ENCODE measurements around the gene RASA4B. TPM values are rescaled to one million over a fixed set of nuclear protein-coding genes. Genes with fewer than 3 reads are reported as not detected.
A peak's percentile ranks its signal among the peaks of the same experiment; 100 is the strongest.

The RASA4B gene
- total and polyA plus RNA-seq, 2 experiments from 2014 or later: 1.0 to 1.1 TPM

GRCh38 chr7:102463841-102464576, 53.6 kb downstream of the RASA4B start:
- Histone ChIP-seq H3K36me3 (ENCODE audit: low read depth) (no peaks in the 10 kb centered on the region), H2AFZ (peak overlapping the region; percentile 100), H3K4me1 (ENCODE audit: insufficient read depth) (peaks cover 7% of the 10 kb centered on the region; the same call in 1 of the 2 replicates), H3K4me3 (peak overlapping the region; percentile 99), H4K20me1 (ENCODE audit: insufficient read depth) (no peaks in the 10 kb centered on the region), H3K27me3 (replicated peaks; ENCODE audit: insufficient read depth) (no peaks in the 10 kb centered on the region), H3K9me3 (ENCODE audit: low read depth) (no peaks in the 10 kb centered on the region), H3K4me2 (ENCODE audit: unreplicated experiment) (peak overlapping the region; percentile 90), H3K9me2 (ENCODE audit: insufficient read depth) (no peaks in the 10 kb centered on the region), H3K79me2 (ENCODE audit: insufficient read depth) (peaks cover 40% of the 10 kb centered on the region), H3F3A (ENCODE audit: insufficient read depth) (no peaks in the 10 kb centered on the region), H3K27ac (peak overlapping the region; percentile 19; the same call in 1 of the 2 replicates), H3K9ac (peak overlapping the region; percentile 95)
- in situ Hi-C loops (cut with MboI): no loop called here
- peak; percentile 64 for DNase-seq
- 12 to 14% methylated on average over 22 to 24 of the region's 24 CpGs for WGBS, 2 experiments (ENCODE audit: low coverage in 1 of 2, low lambda C conversion rate in 2 of 2, missing lambda C conversion rate in 2 of 2)
- TF ChIP-seq EZH2 (IDR thresholded peaks at IDR 0.05; ENCODE audit: insufficient read depth, poor library complexity, severe bottlenecking): no peak
- TF ChIP-seq EZH2phosphoT487 (IDR thresholded peaks at IDR 0.05; ENCODE audit: insufficient read depth, low read depth): no peak

GRCh38 chr7:102460467-102460866, 57.1 kb downstream of the RASA4B start:
- Histone ChIP-seq H3K9me3 (ENCODE audit: low read depth) (no peaks in the 10 kb centered on the region), H4K20me1 (ENCODE audit: insufficient read depth) (no peaks in the 10 kb centered on the region), H3K4me2 (ENCODE audit: unreplicated experiment) (no peak overlapping the region), H3K4me1 (ENCODE audit: insufficient read depth) (0 out of 2 replicates have a peak, but pooled peaks cover 7% of the 10 kb centered on the region), H3K79me2 (ENCODE audit: insufficient read depth) (peaks cover 34% of the 10 kb centered on the region), H3K27me3 (replicated peaks; ENCODE audit: insufficient read depth) (no peaks in the 10 kb centered on the region), H3K9ac (no peak overlapping the region), H3K36me3 (ENCODE audit: low read depth) (no peaks in the 10 kb centered on the region), H3K27ac (no peak overlapping the region), H3F3A (ENCODE audit: insufficient read depth) (no peaks in the 10 kb centered on the region), H2AFZ (no peak overlapping the region), H3K4me3 (no peak overlapping the region), H3K9me2 (ENCODE audit: insufficient read depth) (no peaks in the 10 kb centered on the region)
- DNase-seq: no peak
- in situ Hi-C loops (cut with MboI): no loop called here
- 59 to 71% methylated on average over 8 of the region's 8 CpGs for WGBS, 2 experiments (ENCODE audit: low coverage in 1 of 2, low lambda C conversion rate in 2 of 2, missing lambda C conversion rate in 2 of 2)
- no peak for TF ChIP-seq EZH2 (IDR thresholded peaks at IDR 0.05; ENCODE audit: insufficient read depth, poor library complexity, severe bottlenecking)
- TF ChIP-seq EZH2phosphoT487 (IDR thresholded peaks at IDR 0.05; ENCODE audit: insufficient read depth, low read depth): no peak

- Histone ChIP-seq H2AFZ (no peak overlapping the region), H3K4me2 (ENCODE audit: unreplicated experiment) (no peak overlapping the region), H3K9me3 (ENCODE audit: low read depth) (no peaks in the 10 kb centered on the region), H3K4me1 (ENCODE audit: insufficient read depth) (0 out of 2 replicates have a peak, but pooled peaks cover 7% of the 10 kb centered on the region), H3K4me3 (no peak overlapping the region), H3K9ac (no peak overlapping the region), H3K79me2 (ENCODE audit: insufficient read depth) (peaks cover 30% of the 10 kb centered on the region), H3K27ac (no peak overlapping the region), H4K20me1 (ENCODE audit: insufficient read depth) (no peaks in the 10 kb centered on the region), H3K9me2 (ENCODE audit: insufficient read depth) (no peaks in the 10 kb centered on the region), H3K27me3 (replicated peaks; ENCODE audit: insufficient read depth) (no peaks in the 10 kb centered on the region), H3K36me3 (ENCODE audit: low read depth) (no peaks in the 10 kb centered on the region), H3F3A (ENCODE audit: insufficient read depth) (no peaks in the 10 kb centered on the region)
- DNase-seq: no peak
- in situ Hi-C loops (cut with MboI): no loop called here
- WGBS, 2 experiments (ENCODE audit: low coverage in 1 of 2, low lambda C conversion rate in 2 of 2, missing lambda C conversion rate in 2 of 2): 93 to 94% methylated on average over 17 to 24 of the region's 24 CpGs
- TF ChIP-seq EZH2 (IDR thresholded peaks at IDR 0.05; ENCODE audit: insufficient read depth, poor library complexity, severe bottlenecking): no peak
- TF ChIP-seq EZH2phosphoT487 (IDR thresholded peaks at IDR 0.05; ENCODE audit: insufficient read depth, low read depth): no peak
Observed at GRCh38 chr7:102459221-102459844, 58.2 kb downstream of the RASA4B start.

GRCh38 chr7:102457352-102457924, 60.1 kb downstream of the RASA4B start:
- no peak overlapping the region for H2AFZ ChIP-seq

More at GRCh38 chr7:102457352-102457924, 60.1 kb downstream of the RASA4B start:
- Histone ChIP-seq H3K4me2 (ENCODE audit: unreplicated experiment) (no peak overlapping the region), H4K20me1 (ENCODE audit: insufficient read depth) (no peaks in the 10 kb centered on the region), H3K79me2 (ENCODE audit: insufficient read depth) (peaks cover 11% of the 10 kb centered on the region), H3K4me3 (no peak overlapping the region), H3K9ac (no peak overlapping the region), H3K9me2 (ENCODE audit: insufficient read depth) (no peaks in the 10 kb centered on the region), H3K27me3 (replicated peaks; ENCODE audit: insufficient read depth) (no peaks in the 10 kb centered on the region), H3K27ac (no peak overlapping the region), H3K36me3 (ENCODE audit: low read depth) (no peaks in the 10 kb centered on the region), H3K9me3 (ENCODE audit: low read depth) (no peaks in the 10 kb centered on the region), H3K4me1 (ENCODE audit: insufficient read depth) (no peaks in the 10 kb centered on the region), H3F3A (ENCODE audit: insufficient read depth) (no peaks in the 10 kb centered on the region)
- in situ Hi-C loops (cut with MboI): no loop called here
- DNase-seq: no peak
- TF ChIP-seq EZH2phosphoT487 (IDR thresholded peaks at IDR 0.05; ENCODE audit: insufficient read depth, low read depth) (no peak), EZH2 (IDR thresholded peaks at IDR 0.05; ENCODE audit: insufficient read depth, poor library complexity, severe bottlenecking) (no peak)
- WGBS, 2 experiments (ENCODE audit: low coverage in 1 of 2, low lambda C conversion rate in 2 of 2, missing lambda C conversion rate in 2 of 2): 83 to 86% methylated on average over 20 to 40 of the region's 40 CpGs
